ENCODE data around the gene ADD2.

ADD2 gene

DNA sequence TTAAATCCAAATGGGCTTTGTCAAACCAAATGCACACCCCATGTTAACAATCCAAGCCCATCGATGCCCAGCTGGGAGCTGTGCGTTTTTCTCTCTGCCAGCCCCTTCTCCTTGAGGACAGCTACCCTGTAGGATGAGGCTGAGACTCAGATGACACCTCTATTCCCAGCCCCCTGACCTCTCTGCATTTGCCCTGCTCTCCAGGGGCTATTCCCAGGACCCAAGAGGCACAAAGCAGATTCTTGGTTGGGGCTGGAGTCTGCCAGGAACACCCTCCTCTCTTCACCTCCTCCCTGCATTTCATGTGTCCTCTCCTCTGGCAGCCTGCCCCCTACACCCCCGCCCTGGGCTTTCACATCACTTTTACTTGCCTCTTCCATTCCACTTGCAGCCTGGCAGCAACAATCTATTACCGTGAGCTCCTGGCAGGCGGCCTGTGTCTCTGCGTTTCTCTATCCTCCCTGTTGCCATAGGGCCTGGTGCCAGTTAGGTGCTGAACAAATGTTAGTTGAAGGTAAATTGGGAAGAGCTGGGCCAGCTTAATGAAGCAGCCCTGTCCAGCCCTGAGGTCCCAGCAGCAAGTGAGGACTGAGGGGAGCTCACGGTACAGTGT lies 51.8 kb downstream of the ADD2 start:
- Histone ChIP-seq H3K4me1 (ENCODE audit: control insufficient read depth in 2 of 2, insufficient read depth in 1 of 2, low read depth in 1 of 2, low read length in 2 of 2) (peaks cover 8 to 27% of the 10 kb centered on the region in 2 donors), H3K4me2 (ENCODE audit: insufficient read depth, low read length, poor library complexity, severe bottlenecking) (no peak overlapping the region), H2BK12ac (ENCODE audit: low read length) (no peak overlapping the region), H3K27ac (replicated peaks; ENCODE audit: low read length) (no peak overlapping the region), H3K14ac (ENCODE audit: low read length) (no peak overlapping the region), H3K4me3 (ENCODE audit: low read length in 2 of 2) (no peak overlapping the region), H4K8ac (ENCODE audit: low read depth, low read length) (no peak overlapping the region), H3K9ac (ENCODE audit: low read depth, low read length, poor library complexity) (no peak overlapping the region), H3K79me1 (ENCODE audit: low read depth, low read length) (peaks cover 7% of the 10 kb centered on the region), H2BK15ac (ENCODE audit: low read length) (no peak overlapping the region), H2BK120ac (ENCODE audit: low read depth, low read length) (no peak overlapping the region), H3K4ac (ENCODE audit: low read length) (no peak overlapping the region), H3K36me3 (replicated peaks in 1 of 2; ENCODE audit: control insufficient read depth in 2 of 2, insufficient read depth in 2 of 2, low read length in 2 of 2) (peaks cover 3 to 18% of the 10 kb centered on the region in 2 donors), H2AK5ac (ENCODE audit: low read depth, low read length) (no peak overlapping the region), H3K18ac (ENCODE audit: low read length) (no peak overlapping the region), H3K27me3 (ENCODE audit: control insufficient read depth in 3 of 3, insufficient read depth in 3 of 3, low read depth in 1 of 3, low read length in 3 of 3) (no peaks in the 10 kb centered on the region), H3K9me3 (replicated peaks in 1 of 2; ENCODE audit: control insufficient read depth in 2 of 2, insufficient read depth in 1 of 2, low read depth in 1 of 2, low read length in 2 of 2) (no peaks in the 10 kb centered on the region), H4K91ac (ENCODE audit: low read depth, low read length, poor library complexity) (no peak overlapping the region), H2BK5ac (ENCODE audit: low read length) (no peak overlapping the region), H2AFZ (ENCODE audit: low read length) (no peak overlapping the region), H3K23ac (ENCODE audit: low read depth, low read length, poor library complexity) (no peak overlapping the region)
- DNase-seq (ENCODE audit: low spot score) = no peak
- no CpG with 5 or more reads among the region's 7 CpGs for WGBS, 2 donors (ENCODE audit: extremely low coverage in 2 of 2, insufficient read length in 2 of 2, insufficient replicate concordance in 1 of 2)

DNA sequence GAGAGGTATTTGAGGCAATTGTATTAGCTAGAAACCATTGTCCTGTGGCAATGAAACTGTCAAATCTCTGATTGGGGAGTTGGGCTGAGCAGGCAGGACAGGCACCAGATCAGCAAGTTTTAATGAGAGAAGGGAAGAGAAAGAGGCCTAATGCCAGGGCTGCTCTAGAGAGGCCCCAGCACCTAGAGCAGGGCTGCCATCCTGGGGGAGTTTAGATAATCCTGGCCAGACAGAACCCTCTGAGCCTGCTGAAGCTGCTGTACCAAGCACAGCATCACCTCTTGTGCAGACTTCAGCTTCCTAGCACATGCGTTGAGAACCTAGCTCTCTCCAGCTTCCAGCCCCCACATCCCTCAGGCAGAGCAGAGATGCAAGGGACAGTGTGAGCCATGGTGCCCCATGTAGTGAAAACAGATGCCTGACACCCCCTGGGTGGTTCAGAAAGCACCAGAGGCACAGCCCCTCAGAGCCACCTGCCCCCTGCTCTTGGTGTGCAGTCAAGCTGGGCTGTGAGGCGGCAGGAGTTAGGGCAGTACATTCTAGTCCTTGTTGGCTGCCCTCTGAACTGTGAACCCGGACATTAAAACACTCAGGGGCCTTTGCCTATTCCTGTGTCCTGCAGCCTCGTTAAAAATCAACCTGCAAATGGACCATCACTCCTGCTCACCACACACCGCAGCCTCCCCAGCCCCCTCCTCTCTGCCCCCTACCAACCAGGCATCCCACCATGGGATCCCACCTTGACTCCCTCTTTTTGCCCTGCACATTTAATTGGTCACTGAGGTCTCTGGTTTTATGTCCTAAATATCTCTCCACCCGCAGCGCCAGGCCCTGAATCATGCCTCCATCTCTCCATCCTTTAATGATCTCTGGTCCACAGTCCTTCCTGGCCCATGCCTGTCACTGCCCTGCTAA lies 52.7 kb downstream of the ADD2 start:
- H3K4me2 ChIP-seq (ENCODE audit: insufficient read depth, low read length, poor library complexity, severe bottlenecking) = no peak overlapping the region
- no peaks in the 10 kb centered on the region for H3K9me3 ChIP-seq (replicated peaks in 1 of 2; ENCODE audit: control insufficient read depth in 2 of 2, insufficient read depth in 1 of 2, low read depth in 1 of 2, low read length in 2 of 2)
- H3K79me1 ChIP-seq (ENCODE audit: low read depth, low read length) = peaks cover 7% of the 10 kb centered on the region
- H2BK120ac ChIP-seq (ENCODE audit: low read depth, low read length) = no peak overlapping the region
- H2AFZ ChIP-seq (ENCODE audit: low read length) = no peak overlapping the region
- no peak overlapping the region for H3K14ac ChIP-seq (ENCODE audit: low read length)
- no CpG with 5 or more reads among the region's 7 CpGs for WGBS, 2 donors (ENCODE audit: extremely low coverage in 2 of 2, insufficient read length in 2 of 2, insufficient replicate concordance in 1 of 2)
- no peak overlapping the region for H3K23ac ChIP-seq (ENCODE audit: low read depth, low read length, poor library complexity)
- H4K8ac ChIP-seq (ENCODE audit: low read depth, low read length) = no peak overlapping the region
- peaks cover 3 to 27% of the 10 kb centered on the region in 2 donors for H3K36me3 ChIP-seq (replicated peaks in 1 of 2; ENCODE audit: control insufficient read depth in 2 of 2, insufficient read depth in 2 of 2, low read length in 2 of 2)
- peak overlapping the region; percentile 42 for H2BK15ac ChIP-seq (ENCODE audit: low read length)
- no peak overlapping the region for H2BK5ac ChIP-seq (ENCODE audit: low read length)
- DNase-seq (ENCODE audit: low spot score) = no peak
- peak overlapping the region; percentile 7 for H3K9ac ChIP-seq (ENCODE audit: low read depth, low read length, poor library complexity)
- no peaks in the 10 kb centered on the region for H3K27me3 ChIP-seq (ENCODE audit: control insufficient read depth in 3 of 3, insufficient read depth in 3 of 3, low read depth in 1 of 3, low read length in 3 of 3)
- no peak overlapping the region for H4K91ac ChIP-seq (ENCODE audit: low read depth, low read length, poor library complexity)
- H3K4ac ChIP-seq (ENCODE audit: low read length) = no peak overlapping the region
- H2AK5ac ChIP-seq (ENCODE audit: low read depth, low read length) = no peak overlapping the region
- H3K18ac ChIP-seq (ENCODE audit: low read length) = peak overlapping the region; percentile 44
- H2BK12ac ChIP-seq (ENCODE audit: low read length) = no peak overlapping the region
- peaks cover 8 to 26% of the 10 kb centered on the region in 2 donors for H3K4me1 ChIP-seq (ENCODE audit: control insufficient read depth in 2 of 2, insufficient read depth in 1 of 2, low read depth in 1 of 2, low read length in 2 of 2)
- H3K27ac ChIP-seq (replicated peaks; ENCODE audit: low read length) = no peak overlapping the region
- H3K4me3 ChIP-seq (ENCODE audit: low read length in 2 of 2) = no peak overlapping the region

DNA sequence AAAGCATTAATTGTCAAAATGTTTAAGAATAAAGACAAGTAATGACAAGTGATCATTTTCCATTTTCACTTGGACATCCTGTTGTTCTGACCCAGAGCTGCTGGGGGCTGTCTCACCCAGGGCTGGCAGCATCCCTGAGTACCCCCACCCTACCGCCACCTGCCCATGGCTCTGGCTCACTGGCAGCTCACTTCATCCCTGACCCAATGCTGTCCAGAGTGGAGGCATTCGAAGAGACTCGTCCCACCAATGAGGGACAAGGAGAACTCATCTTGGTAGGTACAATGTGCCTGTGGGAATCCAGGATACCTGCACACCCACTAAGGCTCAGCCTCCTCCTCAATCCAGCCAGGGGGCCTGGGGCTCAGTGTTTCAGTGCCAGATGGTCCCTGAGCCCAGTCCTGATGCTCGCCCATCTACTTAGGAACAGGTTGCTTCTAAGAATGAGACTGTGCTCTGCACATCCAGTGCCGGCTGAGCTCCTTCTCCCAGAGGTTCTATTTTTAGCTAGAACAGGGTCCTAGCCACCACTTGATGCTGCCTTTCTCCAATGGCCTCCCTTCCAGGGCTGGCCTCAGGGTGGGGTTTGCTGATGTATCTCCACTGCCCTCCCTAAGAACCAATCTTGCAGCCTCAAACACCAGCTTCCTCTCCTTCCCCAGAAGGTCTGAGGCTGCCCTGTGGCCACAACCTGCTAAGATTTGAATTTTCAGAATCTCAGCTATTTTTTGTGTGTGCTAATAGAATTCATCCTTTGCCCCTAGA lies 53.7 kb downstream of the ADD2 start:
- H3K27me3 ChIP-seq (ENCODE audit: control insufficient read depth in 3 of 3, insufficient read depth in 3 of 3, low read depth in 1 of 3, low read length in 3 of 3) = no peaks in the 10 kb centered on the region
- H2AK5ac ChIP-seq (ENCODE audit: low read depth, low read length) = no peak overlapping the region
- no peak overlapping the region for H2AFZ ChIP-seq (ENCODE audit: low read length)
- H4K8ac ChIP-seq (ENCODE audit: low read depth, low read length) = no peak overlapping the region
- WGBS, 2 donors (ENCODE audit: extremely low coverage in 2 of 2, insufficient read length in 2 of 2, insufficient replicate concordance in 1 of 2) = no CpG with 5 or more reads among the region's 5 CpGs
- H3K14ac ChIP-seq (ENCODE audit: low read length) = no peak overlapping the region
- no peak overlapping the region for H3K9ac ChIP-seq (ENCODE audit: low read depth, low read length, poor library complexity)
- no peak for DNase-seq (ENCODE audit: low spot score)
- no peak overlapping the region for H3K27ac ChIP-seq (replicated peaks; ENCODE audit: low read length)
- no peak overlapping the region for H2BK12ac ChIP-seq (ENCODE audit: low read length)
- H2BK15ac ChIP-seq (ENCODE audit: low read length) = no peak overlapping the region
- H3K4me1 ChIP-seq (ENCODE audit: control insufficient read depth in 2 of 2, insufficient read depth in 1 of 2, low read depth in 1 of 2, low read length in 2 of 2) = peaks cover 8 to 26% of the 10 kb centered on the region in 2 donors
- no peak overlapping the region for H2BK120ac ChIP-seq (ENCODE audit: low read depth, low read length)
- no peak overlapping the region for H4K91ac ChIP-seq (ENCODE audit: low read depth, low read length, poor library complexity)
- H3K36me3 ChIP-seq (replicated peaks in 1 of 2; ENCODE audit: control insufficient read depth in 2 of 2, insufficient read depth in 2 of 2, low read length in 2 of 2) = peaks cover 3 to 32% of the 10 kb centered on the region in 2 donors
- no peak overlapping the region for H3K23ac ChIP-seq (ENCODE audit: low read depth, low read length, poor library complexity)
- H3K4me2 ChIP-seq (ENCODE audit: insufficient read depth, low read length, poor library complexity, severe bottlenecking) = no peak overlapping the region
- H2BK5ac ChIP-seq (ENCODE audit: low read length) = no peak overlapping the region
- peaks cover 7% of the 10 kb centered on the region for H3K79me1 ChIP-seq (ENCODE audit: low read depth, low read length)
- no peak overlapping the region for H3K4me3 ChIP-seq (ENCODE audit: low read length in 2 of 2)
- H3K18ac ChIP-seq (ENCODE audit: low read length) = no peak overlapping the region
- no peak overlapping the region for H3K4ac ChIP-seq (ENCODE audit: low read length)
- H3K9me3 ChIP-seq (replicated peaks in 1 of 2; ENCODE audit: control insufficient read depth in 2 of 2, insufficient read depth in 1 of 2, low read depth in 1 of 2, low read length in 2 of 2) = no peaks in the 10 kb centered on the region

DNA sequence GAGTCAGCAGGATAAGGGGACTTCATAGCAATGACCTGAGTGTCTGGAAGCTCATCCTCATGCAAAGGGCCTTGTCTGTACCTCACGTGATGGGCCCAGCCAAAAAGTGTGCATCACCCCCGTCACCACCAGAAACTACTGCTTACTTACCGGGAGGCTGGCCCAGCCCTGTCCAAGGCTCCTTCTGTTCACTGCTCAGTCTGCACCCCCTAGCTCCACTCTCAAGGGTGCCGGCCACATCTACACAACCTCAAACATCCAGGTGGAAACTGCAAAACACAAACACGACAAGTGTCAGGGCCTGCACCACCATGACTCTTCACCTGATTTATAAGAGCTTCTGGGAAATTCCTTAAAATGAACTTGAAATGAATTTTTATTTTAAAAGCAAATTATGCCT lies 55.1 kb downstream of the ADD2 start:
- Histone ChIP-seq H3K18ac (ENCODE audit: low read length) (no peak overlapping the region), H3K14ac (ENCODE audit: low read length) (no peak overlapping the region), H2AFZ (ENCODE audit: low read length) (no peak overlapping the region), H3K9me3 (replicated peaks in 1 of 2; ENCODE audit: control insufficient read depth in 2 of 2, insufficient read depth in 1 of 2, low read depth in 1 of 2, low read length in 2 of 2) (no peaks in the 10 kb centered on the region), H3K27me3 (ENCODE audit: control insufficient read depth in 3 of 3, insufficient read depth in 3 of 3, low read depth in 1 of 3, low read length in 3 of 3) (no peaks in the 10 kb centered on the region), H2BK15ac (ENCODE audit: low read length) (no peak overlapping the region), H2AK5ac (ENCODE audit: low read depth, low read length) (no peak overlapping the region), H3K4ac (ENCODE audit: low read length) (no peak overlapping the region), H2BK120ac (ENCODE audit: low read depth, low read length) (no peak overlapping the region), H2BK5ac (ENCODE audit: low read length) (no peak overlapping the region), H3K36me3 (replicated peaks in 1 of 2; ENCODE audit: control insufficient read depth in 2 of 2, insufficient read depth in 2 of 2, low read length in 2 of 2) (peaks cover 4 to 42% of the 10 kb centered on the region in 2 donors), H3K27ac (replicated peaks; ENCODE audit: low read length) (no peak overlapping the region), H3K4me2 (ENCODE audit: insufficient read depth, low read length, poor library complexity, severe bottlenecking) (no peak overlapping the region), H3K4me3 (ENCODE audit: low read length in 2 of 2) (no peak overlapping the region), H3K79me1 (ENCODE audit: low read depth, low read length) (peaks cover 7% of the 10 kb centered on the region), H4K8ac (ENCODE audit: low read depth, low read length) (no peak overlapping the region), H4K91ac (ENCODE audit: low read depth, low read length, poor library complexity) (no peak overlapping the region), H3K4me1 (ENCODE audit: control insufficient read depth in 2 of 2, insufficient read depth in 1 of 2, low read depth in 1 of 2, low read length in 2 of 2) (peaks cover 8 to 26% of the 10 kb centered on the region in 2 donors), H3K9ac (ENCODE audit: low read depth, low read length, poor library complexity) (no peak overlapping the region), H2BK12ac (ENCODE audit: low read length) (no peak overlapping the region), H3K23ac (ENCODE audit: low read depth, low read length, poor library complexity) (no peak overlapping the region)
- WGBS, 2 donors (ENCODE audit: extremely low coverage in 2 of 2, insufficient read length in 2 of 2, insufficient replicate concordance in 1 of 2) = no CpG with 5 or more reads among the region's 5 CpGs
- no peak for DNase-seq (ENCODE audit: low spot score)

Data from neuronal stem cell (in vitro differentiated cells).